GM23338 (cell line): Measurements from ENCODE around the gene WIF1. TPM values are rescaled to one million over a fixed set of nuclear protein-coding genes. Genes with fewer than 3 reads are reported as not detected.
A peak's percentile ranks its signal among the peaks of the same experiment; 100 is the strongest.

Experiments
- ATAC-seq: fragments of 200-7000 bp; cut with Tn5 transposase; 3 replicates; pipeline ENCODE4 v1.9.1; 2020
- DNase-seq: peaks from one replicate; pipeline ENCODE4 v3.0.0-alpha.2; 2015; ENCODE audit warnings: low spot score
- H2AFZ ChIP-seq: fragments of 200-600 bp; sonication (generic); 2 replicates; pipeline ENCODE4 v1.8.0; 2016; ENCODE audit warnings: antibody characterized with exemption, mild to moderate bottlenecking, moderate library complexity
- H3F3A ChIP-seq: fragments of 200-600 bp; sonication (generic); replicated peaks from 2 replicates; pipeline ENCODE4 v1.8.0; 2017; ENCODE audit warnings: antibody characterized with exemption, mixed run types, low read depth
- H3K27ac ChIP-seq: fragments of 200-600 bp; sonication (generic); 2 replicates; pipeline ENCODE4 v1.6.1; 2016; ENCODE audit warnings: low read depth
- H3K27me3 ChIP-seq: fragments of 200-600 bp; sonication (generic); 2 replicates; pipeline ENCODE4 v1.8.0; 2016; ENCODE audit warnings: mild to moderate bottlenecking, mixed run types, moderate library complexity; ENCODE audit not compliant: insufficient read depth
- H3K36me3 ChIP-seq: fragments of 200-600 bp; sonication (generic); 2 replicates; pipeline ENCODE4 v1.8.0; 2016; ENCODE audit warnings: mild to moderate bottlenecking; ENCODE audit not compliant: insufficient read depth
- H3K4me1 ChIP-seq: fragments of 200-600 bp; sonication (generic); 2 replicates; pipeline ENCODE4 v1.8.0; 2016; ENCODE audit warnings: mild to moderate bottlenecking, moderate library complexity; ENCODE audit not compliant: insufficient read depth
- H3K4me2 ChIP-seq: fragments of 200-600 bp; sonication (generic); 2 replicates; pipeline ENCODE4 v1.7.1; 2017; ENCODE audit warnings: mixed run types
- H3K4me3 ChIP-seq: fragments of 200-600 bp; sonication (generic); 2 replicates; pipeline ENCODE4 v1.6.1; 2016; ENCODE audit warnings: mixed run types
- H3K79me2 ChIP-seq: fragments of 200-600 bp; sonication (generic); replicated peaks from 2 replicates; pipeline ENCODE4 v1.8.0; 2017; ENCODE audit warnings: mild to moderate bottlenecking; ENCODE audit not compliant: insufficient read depth
- H3K9me2 ChIP-seq: fragments of 200-600 bp; sonication (generic); 2 replicates; pipeline ENCODE4 v1.8.0; 2017; ENCODE audit not compliant: insufficient read depth
- H4K20me1 ChIP-seq: fragments of 200-600 bp; sonication (generic); replicated peaks from 2 replicates; pipeline ENCODE4 v1.8.0; 2017; ENCODE audit warnings: mild to moderate bottlenecking; ENCODE audit not compliant: insufficient read depth
- H3K27ac Mint-ChIP-seq: 2 replicates; pipeline ENCODE4 v1.8.0; 2020; ENCODE audit warnings: inconsistent platforms, mild to moderate bottlenecking, moderate library complexity, mixed read lengths
- H3K27me3 Mint-ChIP-seq: 3 replicates; pipeline ENCODE4 v1.8.0; 2022; ENCODE audit warnings: low read depth, mild to moderate bottlenecking, moderate library complexity, mixed read lengths, inconsistent platforms; ENCODE audit not compliant: insufficient read depth, poor library complexity
- H3K36me3 Mint-ChIP-seq: 3 replicates; pipeline ENCODE4 v1.8.0; 2021; ENCODE audit warnings: low read depth, mild to moderate bottlenecking, inconsistent platforms, moderate library complexity, mixed read lengths
- H3K4me1 Mint-ChIP-seq: 3 replicates; pipeline ENCODE4 v1.8.0; 2020; ENCODE audit warnings: mild to moderate bottlenecking, inconsistent platforms, mixed read lengths
- H3K4me3 Mint-ChIP-seq: 3 replicates; pipeline ENCODE4 v1.8.0; 2021; ENCODE audit warnings: moderate library complexity, mild to moderate bottlenecking, inconsistent platforms, mixed read lengths
- H3K9me3 Mint-ChIP-seq: 3 replicates; pipeline ENCODE4 v1.8.0; 2020; ENCODE audit warnings: moderate library complexity, mild to moderate bottlenecking, inconsistent platforms, mixed read lengths
- CTCF ChIP-seq, 2 experiments: fragments of 200-600 bp in 1 of 2; sonication (generic) in 1 of 2; conservative IDR thresholded peaks; 2 replicates each; pipeline versions ENCODE4 v1.5.1 to v1.6.1; 2016 to 2017; ENCODE audit warnings: antibody characterized with exemption in 2 of 2, low read depth in 2 of 2, mild to moderate bottlenecking in 2 of 2, moderate library complexity in 1 of 2
- EZH2phosphoT487 ChIP-seq: fragments of 200-600 bp; sonication (generic); IDR thresholded peaks from one replicate; pipeline ENCODE4 v1.8.1; 2018; ENCODE audit warnings: antibody characterized with exemption; ENCODE audit not compliant: unreplicated experiment
- ZNF331 ChIP-seq: fragments of 250-450 bp; sonication (Bioruptor Pico); IDR thresholded peaks from 2 replicates; pipeline ENCODE4 v1.5.0; 2020; ENCODE audit warnings: low read depth, mild to moderate bottlenecking, moderate library complexity
- ZNF462 ChIP-seq: fragments of 250-450 bp; sonication (Bioruptor Pico); IDR thresholded peaks from 2 replicates; pipeline ENCODE4 v1.5.0; 2020; ENCODE audit warnings: mild to moderate bottlenecking, moderate library complexity
- polyA plus RNA-seq: library from polyadenylated mRNA; unstranded; fragments of >200 nt; fragmentation: Nextera tagmentation; extraction: Ambion mirVana; gene quantifications from 2 replicates; pipeline ENCODE4 v1.2.1, GENCODE V29; 2016
- total RNA-seq: library from RNA; depleted of rRNA; stranded (reverse); fragments of >200 nt; shearing (Covaris generic); gene quantifications from 2 replicates; pipeline ENCODE4 v1.2.3, GENCODE V29; 2014
- TF ChIP-seq, protein P1 (sequence below): IDR thresholded peaks from one replicate; pipeline ENCODE4 v1.6.1; 2018; ENCODE audit warnings: antibody characterized with exemption; ENCODE audit not compliant: unreplicated experiment

WIF1 gene
- total and polyA plus RNA-seq, 2 experiments from 2014 or later = 4.1 to 4.2 TPM

- TF ChIP-seq, protein P1, sequence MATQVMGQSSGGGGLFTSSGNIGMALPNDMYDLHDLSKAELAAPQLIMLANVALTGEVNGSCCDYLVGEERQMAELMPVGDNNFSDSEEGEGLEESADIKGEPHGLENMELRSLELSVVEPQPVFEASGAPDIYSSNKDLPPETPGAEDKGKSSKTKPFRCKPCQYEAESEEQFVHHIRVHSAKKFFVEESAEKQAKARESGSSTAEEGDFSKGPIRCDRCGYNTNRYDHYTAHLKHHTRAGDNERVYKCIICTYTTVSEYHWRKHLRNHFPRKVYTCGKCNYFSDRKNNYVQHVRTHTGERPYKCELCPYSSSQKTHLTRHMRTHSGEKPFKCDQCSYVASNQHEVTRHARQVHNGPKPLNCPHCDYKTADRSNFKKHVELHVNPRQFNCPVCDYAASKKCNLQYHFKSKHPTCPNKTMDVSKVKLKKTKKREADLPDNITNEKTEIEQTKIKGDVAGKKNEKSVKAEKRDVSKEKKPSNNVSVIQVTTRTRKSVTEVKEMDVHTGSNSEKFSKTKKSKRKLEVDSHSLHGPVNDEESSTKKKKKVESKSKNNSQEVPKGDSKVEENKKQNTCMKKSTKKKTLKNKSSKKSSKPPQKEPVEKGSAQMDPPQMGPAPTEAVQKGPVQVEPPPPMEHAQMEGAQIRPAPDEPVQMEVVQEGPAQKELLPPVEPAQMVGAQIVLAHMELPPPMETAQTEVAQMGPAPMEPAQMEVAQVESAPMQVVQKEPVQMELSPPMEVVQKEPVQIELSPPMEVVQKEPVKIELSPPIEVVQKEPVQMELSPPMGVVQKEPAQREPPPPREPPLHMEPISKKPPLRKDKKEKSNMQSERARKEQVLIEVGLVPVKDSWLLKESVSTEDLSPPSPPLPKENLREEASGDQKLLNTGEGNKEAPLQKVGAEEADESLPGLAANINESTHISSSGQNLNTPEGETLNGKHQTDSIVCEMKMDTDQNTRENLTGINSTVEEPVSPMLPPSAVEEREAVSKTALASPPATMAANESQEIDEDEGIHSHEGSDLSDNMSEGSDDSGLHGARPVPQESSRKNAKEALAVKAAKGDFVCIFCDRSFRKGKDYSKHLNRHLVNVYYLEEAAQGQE = no peak
- TF ChIP-seq EZH2phosphoT487 (no peak), ZNF331 (CRISPR knock-in tag) (no peak)
Observed at GRCh38 chr12:65022960-65023359, 98.1 kb downstream of the WIF1 start (continued).

DNA sequence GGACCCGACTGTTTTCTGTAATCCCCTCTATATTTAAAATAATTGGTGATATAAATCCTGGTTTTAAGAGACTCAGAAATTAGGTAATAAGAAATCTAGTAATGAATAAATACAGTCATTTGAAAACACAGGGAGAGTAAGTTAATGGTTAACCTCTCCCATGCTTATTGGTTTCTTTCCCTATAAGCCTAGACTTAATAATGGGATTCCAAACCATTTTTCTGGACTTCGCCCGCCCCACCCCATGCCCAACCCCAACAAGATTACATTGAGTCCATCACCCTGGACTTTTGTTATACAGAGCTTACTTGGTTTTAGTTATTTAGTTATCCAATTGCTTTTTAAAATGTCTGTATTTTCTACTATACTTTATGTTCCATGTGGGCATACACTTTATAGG, 98.7 kb downstream of the WIF1 start:
- no peak overlapping the region for H3K4me3 Mint-ChIP-seq
- no peak for ATAC-seq

More for the DNA sequence above, 98.7 kb downstream of the WIF1 start:
- no peak overlapping the region for H2AFZ ChIP-seq
- Mint-ChIP-seq H3K9me3 (peaks cover 4% of the 10 kb centered on the region; the same call in 2 of the 3 replicates), H3K27ac (no peak overlapping the region), H3K36me3 (peaks cover 4% of the 10 kb centered on the region; the same call in 1 of the 3 replicates), H3K4me1 (peaks cover 27% of the 10 kb centered on the region), H3K27me3 (no peaks in the 10 kb centered on the region)
- no peaks in the 10 kb centered on the region for H4K20me1 ChIP-seq
- H3F3A ChIP-seq = no peaks in the 10 kb centered on the region
- TF ChIP-seq ZNF462 (no peak), CTCF (conservative IDR thresholded peaks at IDR 0.05; ENCODE audit: low read depth in 2 of 2) (no peak)
- no peaks in the 10 kb centered on the region for H3K27me3 ChIP-seq
- H3K4me2 ChIP-seq = 0 out of 2 replicates have a peak overlapping the region, but pooled peaks have one; percentile 33
- no peaks in the 10 kb centered on the region for H3K36me3 ChIP-seq
- H3K4me1 ChIP-seq = peaks cover 30% of the 10 kb centered on the region
- no peaks in the 10 kb centered on the region for H3K79me2 ChIP-seq
- DNase-seq = no peak
- H3K4me3 ChIP-seq = no peak overlapping the region
- no peak overlapping the region for H3K27ac ChIP-seq
- peaks cover 20% of the 10 kb centered on the region for H3K9me2 ChIP-seq
